ENCODE measurements around the gene FA2H.

FA2H gene

GRCh38 chr16:74716355-74716754 is 58.3 kb downstream of the FA2H start:
- peaks cover 4% of the 10 kb centered on the region; the same call in 1 of the 2 replicates for H3K4me1 ChIP-seq (ENCODE audit: low read length)
- TF ChIP-seq, protein P1, sequence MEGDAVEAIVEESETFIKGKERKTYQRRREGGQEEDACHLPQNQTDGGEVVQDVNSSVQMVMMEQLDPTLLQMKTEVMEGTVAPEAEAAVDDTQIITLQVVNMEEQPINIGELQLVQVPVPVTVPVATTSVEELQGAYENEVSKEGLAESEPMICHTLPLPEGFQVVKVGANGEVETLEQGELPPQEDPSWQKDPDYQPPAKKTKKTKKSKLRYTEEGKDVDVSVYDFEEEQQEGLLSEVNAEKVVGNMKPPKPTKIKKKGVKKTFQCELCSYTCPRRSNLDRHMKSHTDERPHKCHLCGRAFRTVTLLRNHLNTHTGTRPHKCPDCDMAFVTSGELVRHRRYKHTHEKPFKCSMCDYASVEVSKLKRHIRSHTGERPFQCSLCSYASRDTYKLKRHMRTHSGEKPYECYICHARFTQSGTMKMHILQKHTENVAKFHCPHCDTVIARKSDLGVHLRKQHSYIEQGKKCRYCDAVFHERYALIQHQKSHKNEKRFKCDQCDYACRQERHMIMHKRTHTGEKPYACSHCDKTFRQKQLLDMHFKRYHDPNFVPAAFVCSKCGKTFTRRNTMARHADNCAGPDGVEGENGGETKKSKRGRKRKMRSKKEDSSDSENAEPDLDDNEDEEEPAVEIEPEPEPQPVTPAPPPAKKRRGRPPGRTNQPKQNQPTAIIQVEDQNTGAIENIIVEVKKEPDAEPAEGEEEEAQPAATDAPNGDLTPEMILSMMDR (IDR thresholded peaks at IDR 0.05; ENCODE audit: low read depth, low read length): no peak
- no peak for TF ChIP-seq EZH2phosphoT487 (IDR thresholded peaks at IDR 0.05; ENCODE audit: low read depth)
- no peak overlapping the region for H3K4me2 ChIP-seq (ENCODE audit: low read length)
- no peaks in the 10 kb centered on the region for H3K9me3 ChIP-seq (ENCODE audit: insufficient read depth, low read length)
- H3K4me3 ChIP-seq (ENCODE audit: low read length): no peak overlapping the region
- H3K9ac ChIP-seq (ENCODE audit: low read length): no peak overlapping the region
- no peak overlapping the region for H3K27ac ChIP-seq (ENCODE audit: low read length)
- no peaks in the 10 kb centered on the region for H3K79me2 ChIP-seq (ENCODE audit: low read length)
- H3K27me3 ChIP-seq (ENCODE audit: low read depth, low read length): no peaks in the 10 kb centered on the region
- H3K36me3 ChIP-seq (replicated peaks; ENCODE audit: low read depth, low read length): no peaks in the 10 kb centered on the region
- H2AFZ ChIP-seq (ENCODE audit: low read depth, low read length): no peak overlapping the region
- H4K20me1 ChIP-seq (ENCODE audit: insufficient read depth, low read length): no peaks in the 10 kb centered on the region

GRCh38 chr16:74713876-74714275 is 60.7 kb downstream of the FA2H start:
- H4K20me1 ChIP-seq (ENCODE audit: insufficient read depth, low read length): no peaks in the 10 kb centered on the region
- no peak overlapping the region for H3K4me2 ChIP-seq (ENCODE audit: low read length)
- no peaks in the 10 kb centered on the region for H3K27me3 ChIP-seq (ENCODE audit: low read depth, low read length)
- no peak overlapping the region for H3K4me3 ChIP-seq (ENCODE audit: low read length)
- no peaks in the 10 kb centered on the region for H3K79me2 ChIP-seq (ENCODE audit: low read length)
- no peaks in the 10 kb centered on the region for H3K36me3 ChIP-seq (replicated peaks; ENCODE audit: low read depth, low read length)
- H3K9ac ChIP-seq (ENCODE audit: low read length): no peak overlapping the region
- no peak overlapping the region for H3K27ac ChIP-seq (ENCODE audit: low read length)
- no peaks in the 10 kb centered on the region for H3K9me3 ChIP-seq (ENCODE audit: insufficient read depth, low read length)
- H3K4me1 ChIP-seq (ENCODE audit: low read length): no peaks in the 10 kb centered on the region
- no peak overlapping the region for H2AFZ ChIP-seq (ENCODE audit: low read depth, low read length)
- TF ChIP-seq EZH2phosphoT487 (IDR thresholded peaks at IDR 0.05; ENCODE audit: low read depth): no peak
- TF ChIP-seq, protein P1 (IDR thresholded peaks at IDR 0.05; ENCODE audit: low read depth, low read length): no peak

GRCh38 chr16:74713325-74713724 is 61.3 kb downstream of the FA2H start:
- Histone ChIP-seq H4K20me1 (ENCODE audit: insufficient read depth, low read length) (no peaks in the 10 kb centered on the region), H3K9ac (ENCODE audit: low read length) (no peak overlapping the region), H3K36me3 (replicated peaks; ENCODE audit: low read depth, low read length) (no peaks in the 10 kb centered on the region), H3K9me3 (ENCODE audit: insufficient read depth, low read length) (no peaks in the 10 kb centered on the region), H3K27ac (ENCODE audit: low read length) (no peak overlapping the region), H3K4me2 (ENCODE audit: low read length) (no peak overlapping the region), H3K4me3 (ENCODE audit: low read length) (no peak overlapping the region), H3K27me3 (ENCODE audit: low read depth, low read length) (peaks cover 4% of the 10 kb centered on the region; the same call in 1 of the 2 replicates), H3K4me1 (ENCODE audit: low read length) (no peaks in the 10 kb centered on the region), H3K79me2 (ENCODE audit: low read length) (no peaks in the 10 kb centered on the region), H2AFZ (ENCODE audit: low read depth, low read length) (no peak overlapping the region)
- no peak for TF ChIP-seq EZH2phosphoT487 (IDR thresholded peaks at IDR 0.05; ENCODE audit: low read depth)
- TF ChIP-seq, protein P1 (IDR thresholded peaks at IDR 0.05; ENCODE audit: low read depth, low read length): no peak

DNA sequence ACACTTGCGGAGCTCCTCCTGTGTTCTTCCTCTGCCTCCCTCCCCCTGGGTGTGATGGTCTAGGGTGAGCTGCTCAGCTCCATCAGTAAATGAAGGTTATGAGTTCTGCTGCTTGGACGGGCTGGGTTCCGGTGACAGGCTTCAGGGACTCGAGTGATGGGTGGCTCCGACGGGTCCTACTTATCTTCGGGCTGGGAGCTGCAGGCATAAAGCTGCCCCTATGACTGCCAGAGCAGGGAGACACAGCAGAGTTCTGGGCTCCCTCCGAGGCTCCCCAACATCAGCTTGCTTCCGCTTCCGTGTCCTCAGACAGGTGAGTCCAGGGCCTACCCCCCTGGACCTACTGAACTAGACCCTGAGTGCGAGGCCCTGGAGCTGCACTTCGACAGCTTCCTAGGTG is 62.7 kb downstream of the FA2H start:
- H3K4me3 ChIP-seq (ENCODE audit: low read length): no peak overlapping the region
- no peaks in the 10 kb centered on the region for H3K4me1 ChIP-seq (ENCODE audit: low read length)
- H3K36me3 ChIP-seq (replicated peaks; ENCODE audit: low read depth, low read length): no peaks in the 10 kb centered on the region
- no peaks in the 10 kb centered on the region for H4K20me1 ChIP-seq (ENCODE audit: insufficient read depth, low read length)
- H3K9ac ChIP-seq (ENCODE audit: low read length): no peak overlapping the region
- no peak for TF ChIP-seq EZH2phosphoT487 (IDR thresholded peaks at IDR 0.05; ENCODE audit: low read depth)
- TF ChIP-seq, protein P1 (IDR thresholded peaks at IDR 0.05; ENCODE audit: low read depth, low read length): no peak
- no peak overlapping the region for H3K27ac ChIP-seq (ENCODE audit: low read length)
- no peaks in the 10 kb centered on the region for H3K79me2 ChIP-seq (ENCODE audit: low read length)
- H3K27me3 ChIP-seq (ENCODE audit: low read depth, low read length): peaks cover 8% of the 10 kb centered on the region; the same call in 1 of the 2 replicates
- no peak overlapping the region for H2AFZ ChIP-seq (ENCODE audit: low read depth, low read length)
- no peak overlapping the region for H3K4me2 ChIP-seq (ENCODE audit: low read length)
- no peaks in the 10 kb centered on the region for H3K9me3 ChIP-seq (ENCODE audit: insufficient read depth, low read length)
